A673 (cell line): ENCODE results near the gene LANCL2.

Experiments used
- EZH2 ChIP-seq: fragments of 200-600 bp; sonication (generic); IDR thresholded peaks from 2 replicates; pipeline ENCODE4 v1.6.1; 2017; ENCODE audit warnings: borderline replicate concordance, low read depth, mild to moderate bottlenecking, mixed read lengths, antibody characterized with exemption, low read length; ENCODE audit not compliant: poor library complexity, severe bottlenecking
- TF ChIP-seq, protein P1 (sequence below): fragments of 300-800, 200-600 bp; sonication (generic); conservative IDR thresholded peaks from 2 replicates; pipeline ENCODE4 v1.5.1; 2017; ENCODE audit warnings: low read depth, mild to moderate bottlenecking, antibody characterized with exemption, low read length, moderate library complexity, mixed read lengths

DNA sequence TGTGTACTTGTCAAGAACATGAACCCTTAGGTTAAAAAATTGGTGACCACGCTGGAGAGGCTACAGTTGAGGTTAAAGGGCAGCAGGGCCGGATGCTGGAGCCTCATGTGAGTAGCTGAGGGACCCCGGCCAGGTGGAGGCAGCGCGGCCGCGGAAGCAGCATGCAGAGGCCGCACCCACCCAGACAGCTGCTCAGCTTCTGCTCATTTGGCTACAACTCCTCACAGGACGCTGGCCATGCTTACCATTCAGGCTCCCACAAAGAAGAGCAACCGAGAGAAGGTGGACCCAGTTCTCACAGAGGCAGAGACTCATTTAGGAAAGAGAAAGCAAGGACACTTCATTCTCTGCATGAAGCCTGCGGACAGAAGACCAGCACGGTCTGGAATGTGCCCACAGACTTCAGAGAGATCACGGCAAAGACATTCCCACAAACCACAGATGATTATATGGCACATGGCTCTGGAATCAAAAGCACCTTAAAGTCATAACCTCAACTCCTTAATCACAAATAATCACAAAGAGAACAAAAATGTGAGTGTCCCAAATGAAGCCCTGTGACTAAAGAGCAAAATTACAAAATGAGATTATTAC, 112.7 kb downstream of the LANCL2 start:
- TF ChIP-seq, protein P1, sequence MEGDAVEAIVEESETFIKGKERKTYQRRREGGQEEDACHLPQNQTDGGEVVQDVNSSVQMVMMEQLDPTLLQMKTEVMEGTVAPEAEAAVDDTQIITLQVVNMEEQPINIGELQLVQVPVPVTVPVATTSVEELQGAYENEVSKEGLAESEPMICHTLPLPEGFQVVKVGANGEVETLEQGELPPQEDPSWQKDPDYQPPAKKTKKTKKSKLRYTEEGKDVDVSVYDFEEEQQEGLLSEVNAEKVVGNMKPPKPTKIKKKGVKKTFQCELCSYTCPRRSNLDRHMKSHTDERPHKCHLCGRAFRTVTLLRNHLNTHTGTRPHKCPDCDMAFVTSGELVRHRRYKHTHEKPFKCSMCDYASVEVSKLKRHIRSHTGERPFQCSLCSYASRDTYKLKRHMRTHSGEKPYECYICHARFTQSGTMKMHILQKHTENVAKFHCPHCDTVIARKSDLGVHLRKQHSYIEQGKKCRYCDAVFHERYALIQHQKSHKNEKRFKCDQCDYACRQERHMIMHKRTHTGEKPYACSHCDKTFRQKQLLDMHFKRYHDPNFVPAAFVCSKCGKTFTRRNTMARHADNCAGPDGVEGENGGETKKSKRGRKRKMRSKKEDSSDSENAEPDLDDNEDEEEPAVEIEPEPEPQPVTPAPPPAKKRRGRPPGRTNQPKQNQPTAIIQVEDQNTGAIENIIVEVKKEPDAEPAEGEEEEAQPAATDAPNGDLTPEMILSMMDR = no peak
- TF ChIP-seq EZH2 = no peak
